Spleen (tissue), 11 donors: Measurements from ENCODE around the gene RBBP6. TPM values are rescaled to one million over a fixed set of nuclear protein-coding genes. Genes with fewer than 3 reads are reported as not detected.
"Not testable (repeated sequence)": the region's sequence is repeated elsewhere in the genome, so short reads cannot be mapped to it uniquely, and the experiment has no call there.

ENCODE experiments used
- DNase-seq: peaks from one replicate; pipeline ENCODE4 v3.0.0-alpha.2; 2020
- H3K27ac ChIP-seq, 8 donors: fragments of 200-600 bp; sonication (generic) in 7 of 8; 1 replicate in 4 of 8; 2 replicates in 4 of 8; pipeline versions ENCODE4 v1.5.0 to v1.8.0; 2016 to 2021; ENCODE audit warnings: inconsistent platforms in 4 of 8, mild to moderate bottlenecking in 4 of 8, moderate library complexity in 1 of 8
- H3K27me3 ChIP-seq, 7 donors: fragments of 200-600 bp; sonication (generic) in 6 of 7; replicated peaks in 1 of 7; 1 replicate in 4 of 7; 2 replicates in 3 of 7; pipeline versions ENCODE4 v1.5.0 to v1.8.0; 2016 to 2021; ENCODE audit warnings: inconsistent platforms in 3 of 7, mild to moderate bottlenecking in 1 of 7
- H3K36me3 ChIP-seq, 6 donors: fragments of 200-600 bp; sonication (generic) in 5 of 6; 1 replicate in 4 of 6; 2 replicates in 2 of 6; pipeline versions ENCODE4 v1.5.0 to v1.8.0; 2016 to 2021; ENCODE audit warnings: inconsistent platforms in 2 of 6
- H3K4me1 ChIP-seq, 6 donors: fragments of 200-600 bp; sonication (generic) in 5 of 6; 1 replicate in 3 of 6; 2 replicates in 3 of 6; pipeline versions ENCODE4 v1.5.0 to v1.8.0; 2016 to 2021; ENCODE audit warnings: inconsistent platforms in 3 of 6
- H3K4me3 ChIP-seq, 8 donors: fragments of 200-600 bp; sonication (generic) in 7 of 8; 1 replicate in 4 of 8; 2 replicates in 4 of 8; pipeline versions ENCODE4 v1.5.0 to v1.8.0; 2016 to 2021; ENCODE audit warnings: inconsistent platforms in 4 of 8, mild to moderate bottlenecking in 4 of 8, moderate library complexity in 2 of 8
- H3K9me3 ChIP-seq, 8 donors: fragments of 200-600 bp; sonication (generic) in 7 of 8; 1 replicate in 4 of 8; 2 replicates in 4 of 8; pipeline versions ENCODE4 v1.5.0 to v1.8.0; 2016 to 2021; ENCODE audit warnings: inconsistent platforms in 4 of 8
- CTCF ChIP-seq, 11 experiments: fragments of 200-600 bp in 7 of 11; fragments of 450-650 bp in 4 of 11; sonication (generic) in 4 of 11; IDR thresholded peaks in 8 of 11; conservative IDR thresholded peaks in 3 of 11; 1 replicate in 7 of 11; 2 replicates in 4 of 11; pipeline versions ENCODE4 v1.4.0 to v1.8.0; 2016 to 2021; ENCODE audit warnings: antibody characterized with exemption in 11 of 11, inconsistent platforms in 4 of 11, mild to moderate bottlenecking in 1 of 11
- POLR2A ChIP-seq, 3 donors: fragments of 450-650 bp; IDR thresholded peaks; one replicate each; pipeline ENCODE4 v1.5.1; 2017; ENCODE audit warnings: antibody characterized with exemption in 3 of 3, mild to moderate bottlenecking in 1 of 3
- POLR2AphosphoS5 ChIP-seq, 3 donors: sonication (generic); formaldehyde crosslinking; IDR thresholded peaks; one replicate each; pipeline ENCODE4 v1.5.1; 2017; ENCODE audit warnings: antibody characterized with exemption in 3 of 3
- WGBS, 5 donors: extraction: QIAGEN DNeasy Blood & Tissue Kit in 3 of 5; methylation state at CpG; one replicate each; pipeline versions ENCODE4 v1.1.5 to v1.1.7; 2013 to 2018; 5-methylcytosine and 5-hydroxymethylcytosine counted together
- intact Hi-C: fragments of 100-400 bp; cut with DNase I; formaldehyde crosslinking; loops from one replicate; pipeline ENCODE4 v1.15.0; 2023; ENCODE audit warnings: low total_unique reads
- polyA plus RNA-seq, 3 donors: library from polyadenylated mRNA; stranded (reverse); fragments of 200-250 nt; gene quantifications; one replicate each; pipeline ENCODE4 v1.2.1, GENCODE V29; 2013
- total RNA-seq, 7 donors: library from RNA; depleted of rRNA in 3 of 7; stranded (reverse); fragments of >200 nt in 3 of 7; fragmentation: NEBNext Ultra II Directional in 4 of 7; extraction: Animal tissue kit (Norgen Biotek cat#: 25700) in 4 of 7; gene quantifications; one replicate each; pipeline versions ENCODE4 v1.1.0 to v1.2.1, GENCODE V29; 2016 to 2021
- donor health status: healthy with polysubstance abuse.
- donor health status: DM: no; HTN: no; CAD: no; lungs with moderate emphysema.
- donor health status: DM: no; HTN: no; CAD: no.
- donor health status: Bipolar disorder and iron deficiency.
- donor health status: healthy.
- donor health status: DM: no; HTN: no; CAD: no.
- donor health status: DM: yes; HTN: yes; CAD: no.

Gene RBBP6
- total and polyA plus RNA-seq, 10 donors = 34.3 to 83.9 (median 66.4) TPM

GRCh38 chr16:24609740-24610415, 70.5 kb downstream of the RBBP6 start:
- H3K4me1 ChIP-seq = peaks cover 0 to 14% (median 2%) of the 10 kb centered on the region in 6 donors
- peaks cover 0 to 63% (median 27%) of the 10 kb centered on the region in 7 donors for H3K27me3 ChIP-seq
- DNase-seq = no peak
- H3K9me3 ChIP-seq = no peaks in the 10 kb centered on the region
- intact Hi-C loops = no loop called here
- WGBS, 5 donors = 3 to 6% (median 5%) methylated on average over 20 to 22 of the region's 22 CpGs
- no peaks in the 10 kb centered on the region for H3K36me3 ChIP-seq
- peak overlapping the region in 7 of 8 donors; percentile 16 to 57 (median 25) for H3K4me3 ChIP-seq
- no peak overlapping the region for H3K27ac ChIP-seq
- TF ChIP-seq POLR2A (IDR thresholded peaks at IDR 0.05) (no peak), POLR2AphosphoS5 (IDR thresholded peaks at IDR 0.05) (no peak), CTCF (IDR thresholded peaks at IDR 0.05 in 8 of 11, conservative IDR thresholded peaks at IDR 0.05 in 3 of 11) (no peak)

- Histone ChIP-seq H3K4me3 (peak overlapping the region in 7 of 8 donors; percentile 16 to 57 (median 25)), H3K27me3 (peaks cover 0 to 58% (median 27%) of the 10 kb centered on the region in 7 donors), H3K36me3 (no peaks in the 10 kb centered on the region), H3K4me1 (peaks cover 0 to 14% (median 2%) of the 10 kb centered on the region in 6 donors), H3K9me3 (no peaks in the 10 kb centered on the region), H3K27ac (no peak overlapping the region)
- 3 to 5% (median 4%) methylated on average over 12 to 13 of the region's 13 CpGs for WGBS, 5 donors
- peak; percentile 73 for DNase-seq
- intact Hi-C loops = no loop called here
- TF ChIP-seq POLR2A (IDR thresholded peaks at IDR 0.05) (no peak), CTCF (IDR thresholded peaks at IDR 0.05 in 8 of 11, conservative IDR thresholded peaks at IDR 0.05 in 3 of 11) (no peak), POLR2AphosphoS5 (IDR thresholded peaks at IDR 0.05) (no peak)
Observed at GRCh38 chr16:24610416-24610755, 71.0 kb downstream of the RBBP6 start.

GRCh38 chr16:24611310-24611709, 71.9 kb downstream of the RBBP6 start:
- H3K4me3 ChIP-seq = no peak overlapping the region
- peaks cover 0 to 55% (median 27%) of the 10 kb centered on the region in 7 donors for H3K27me3 ChIP-seq
- H3K27ac ChIP-seq = no peak overlapping the region
- TF ChIP-seq CTCF (IDR thresholded peaks at IDR 0.05 in 8 of 11, conservative IDR thresholded peaks at IDR 0.05 in 3 of 11) (no peak), POLR2AphosphoS5 (IDR thresholded peaks at IDR 0.05) (no peak), POLR2A (IDR thresholded peaks at IDR 0.05) (no peak)
- no peaks in the 10 kb centered on the region for H3K36me3 ChIP-seq
- no peaks in the 10 kb centered on the region for H3K9me3 ChIP-seq
- 78 to 83% (median 83%) methylated on average over 11 of the region's 11 CpGs for WGBS, 5 donors
- H3K4me1 ChIP-seq = peaks cover 0 to 14% (median 2%) of the 10 kb centered on the region in 6 donors
- intact Hi-C loops = no loop called here
- no peak for DNase-seq

GRCh38 chr16:24612656-24613055, 73.3 kb downstream of the RBBP6 start:
- no peak overlapping the region for H3K4me3 ChIP-seq
- H3K36me3 ChIP-seq = no peaks in the 10 kb centered on the region
- H3K4me1 ChIP-seq = peaks cover 0 to 14% (median 2%) of the 10 kb centered on the region in 6 donors
- H3K9me3 ChIP-seq = no peaks in the 10 kb centered on the region
- no peak overlapping the region for H3K27ac ChIP-seq
- TF ChIP-seq POLR2A (IDR thresholded peaks at IDR 0.05) (no peak), POLR2AphosphoS5 (IDR thresholded peaks at IDR 0.05) (no peak), CTCF (IDR thresholded peaks at IDR 0.05 in 8 of 11, conservative IDR thresholded peaks at IDR 0.05 in 3 of 11) (no peak)
- WGBS, 5 donors = 71 to 82% (median 80%) methylated on average over 4 of the region's 4 CpGs
- H3K27me3 ChIP-seq = peaks cover 0 to 46% (median 27%) of the 10 kb centered on the region in 7 donors
- no peak for DNase-seq
- intact Hi-C loops = no loop called here

GRCh38 chr16:24613267-24613666, 73.9 kb downstream of the RBBP6 start:
- Histone ChIP-seq H3K4me1 (peaks cover 0 to 14% (median 2%) of the 10 kb centered on the region in 6 donors), H3K27me3 (peaks cover 0 to 42% (median 27%) of the 10 kb centered on the region in 7 donors)
- intact Hi-C loops, H3K4me3 ChIP-seq, H3K36me3 ChIP-seq, H3K9me3 ChIP-seq, DNase-seq, H3K27ac ChIP-seq: not testable (repeated sequence)
- 89 to 94% (median 90%) methylated on average over 5 of the region's 5 CpGs for WGBS, 5 donors
